GM21526 (cell line): Measurements from ENCODE around the gene PPFIA1.
"Not testable (repeated sequence)": the region's sequence is repeated elsewhere in the genome, so short reads cannot be mapped to it uniquely, and the experiment has no call there.

Source experiments
- ATAC-seq: cut with Tn5 transposase; IDR thresholded peaks from one replicate; pipeline ENCODE4 v1.9.1; 2021; ENCODE audit warnings: moderate library complexity; ENCODE audit not compliant: unreplicated experiment, low FRiP score

The PPFIA1 gene

GRCh38 chr11:70319396-70320076 is 49.0 kb downstream of the PPFIA1 start:
- no peak for ATAC-seq

- ATAC-seq: no peak
Measured at GRCh38 chr11:70322666-70323065, 52.2 kb downstream of the PPFIA1 start.

GRCh38 chr11:70323806-70324205 is 53.3 kb downstream of the PPFIA1 start:
- ATAC-seq: no peak

- peak; percentile 65 for ATAC-seq
Measured at GRCh38 chr11:70324376-70325115, 54.1 kb downstream of the PPFIA1 start.

GRCh38 chr11:70325824-70326223 is 55.3 kb downstream of the PPFIA1 start:
- no peak for ATAC-seq

- ATAC-seq: no peak
Measured at GRCh38 chr11:70326365-70326811, 55.9 kb downstream of the PPFIA1 start.

- ATAC-seq: no peak
Measured at GRCh38 chr11:70326833-70327232, 56.3 kb downstream of the PPFIA1 start.

- ATAC-seq: no peak
Measured at GRCh38 chr11:70327717-70328116, 57.2 kb downstream of the PPFIA1 start.

- ATAC-seq: no peak
Measured at GRCh38 chr11:70328556-70328955, 58.1 kb downstream of the PPFIA1 start.

- not testable (repeated sequence) for ATAC-seq
Measured at GRCh38 chr11:70331320-70331843, 60.9 kb downstream of the PPFIA1 start.

GRCh38 chr11:70331901-70332300 is 61.4 kb downstream of the PPFIA1 start:
- no peak for ATAC-seq

- ATAC-seq: no peak
Measured at GRCh38 chr11:70332567-70332966, 62.1 kb downstream of the PPFIA1 start.

GRCh38 chr11:70333261-70333660 is 62.8 kb downstream of the PPFIA1 start:
- ATAC-seq: no peak

- ATAC-seq: no peak
Measured at GRCh38 chr11:70334351-70334995, 64.0 kb downstream of the PPFIA1 start.

- no peak for ATAC-seq
Measured at GRCh38 chr11:70335511-70335910, 65.0 kb downstream of the PPFIA1 start.

- no peak for ATAC-seq
Measured at GRCh38 chr11:70338594-70338993, 68.1 kb downstream of the PPFIA1 start.

GRCh38 chr11:70339066-70339465 is 68.6 kb downstream of the PPFIA1 start:
- no peak for ATAC-seq

GRCh38 chr11:70341881-70342429 is 71.5 kb downstream of the PPFIA1 start:
- no peak for ATAC-seq

- no peak for ATAC-seq
Measured at GRCh38 chr11:70343636-70344035, 73.1 kb downstream of the PPFIA1 start.

GRCh38 chr11:70348191-70348590 is 77.7 kb downstream of the PPFIA1 start:
- ATAC-seq: no peak

GRCh38 chr11:70348608-70349007 is 78.1 kb downstream of the PPFIA1 start:
- no peak for ATAC-seq
